HG02623 (cell line): ENCODE data around the gene CSNK2A2.

ENCODE experiments used
- ATAC-seq: cut with Tn5 transposase; IDR thresholded peaks from one replicate; pipeline ENCODE4 v1.9.1; 2021; ENCODE audit warnings: moderate library complexity; ENCODE audit not compliant: unreplicated experiment

CSNK2A2 gene

DNA sequence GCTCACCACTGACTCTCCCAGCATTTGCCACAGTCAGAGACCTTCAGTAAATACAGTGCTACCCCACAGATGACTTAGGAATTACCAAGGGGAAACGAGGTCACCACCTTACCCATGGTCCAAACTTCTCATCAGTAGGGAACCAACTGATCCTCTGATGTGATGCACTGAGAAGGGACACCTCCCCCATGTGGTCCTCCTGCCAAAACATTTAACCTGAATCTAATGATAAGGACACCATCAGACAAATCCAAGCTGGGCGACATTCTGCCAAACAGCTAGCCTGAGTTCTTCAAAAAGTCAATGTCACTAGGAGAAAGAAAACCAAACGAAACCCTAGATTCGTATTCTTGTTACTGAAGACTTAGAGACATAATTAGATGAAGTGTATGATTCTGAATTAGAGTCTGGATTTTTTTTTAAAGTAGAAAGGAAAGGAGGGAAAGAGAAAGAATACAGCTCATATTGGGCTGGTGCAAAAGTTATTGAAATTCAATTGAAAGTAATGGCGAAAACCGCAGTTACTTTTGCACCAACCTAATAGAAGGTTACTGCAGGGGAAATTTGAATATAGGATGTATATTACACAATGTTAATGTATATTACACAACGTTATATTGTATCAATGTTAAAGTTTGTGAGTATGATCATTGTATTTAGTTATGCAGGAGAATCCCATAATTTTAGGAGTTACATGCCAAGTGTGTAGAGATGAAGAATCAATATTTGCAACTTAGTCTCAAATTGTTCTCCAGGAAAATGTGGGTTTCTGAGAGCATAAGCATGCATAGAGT, 2.3 kb upstream of the CSNK2A2 start:
- no peak for ATAC-seq

DNA sequence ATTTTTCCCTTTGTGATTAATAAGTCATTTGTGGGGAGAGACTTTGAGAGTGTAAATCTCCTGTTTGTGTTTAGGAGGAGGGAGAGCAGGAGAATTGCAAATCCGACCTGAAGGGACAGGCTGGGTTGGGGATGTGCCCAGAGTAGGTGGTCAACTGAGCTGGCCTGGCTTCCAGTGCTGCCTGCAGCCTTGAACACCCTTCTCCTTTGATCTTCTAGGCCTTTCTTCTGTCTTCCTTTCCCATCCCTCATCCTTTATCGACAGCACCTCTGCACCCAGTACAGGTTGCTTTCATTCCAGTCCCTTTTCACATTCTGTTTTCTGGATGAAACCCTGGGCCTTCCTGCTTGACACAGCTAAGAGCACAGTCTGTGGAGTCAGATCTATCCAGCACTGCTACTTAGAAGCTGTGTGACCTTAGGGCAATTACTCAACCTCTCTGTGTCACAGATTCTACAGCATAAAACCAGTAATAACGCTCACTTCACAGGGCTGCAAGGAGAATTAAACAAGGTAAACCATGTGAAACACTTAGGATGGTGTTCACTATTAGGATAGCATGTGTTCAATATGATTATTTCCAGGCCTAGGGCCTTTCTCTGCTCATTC, 1.0 kb upstream of the CSNK2A2 start:
- ATAC-seq, result no peak

DNA sequence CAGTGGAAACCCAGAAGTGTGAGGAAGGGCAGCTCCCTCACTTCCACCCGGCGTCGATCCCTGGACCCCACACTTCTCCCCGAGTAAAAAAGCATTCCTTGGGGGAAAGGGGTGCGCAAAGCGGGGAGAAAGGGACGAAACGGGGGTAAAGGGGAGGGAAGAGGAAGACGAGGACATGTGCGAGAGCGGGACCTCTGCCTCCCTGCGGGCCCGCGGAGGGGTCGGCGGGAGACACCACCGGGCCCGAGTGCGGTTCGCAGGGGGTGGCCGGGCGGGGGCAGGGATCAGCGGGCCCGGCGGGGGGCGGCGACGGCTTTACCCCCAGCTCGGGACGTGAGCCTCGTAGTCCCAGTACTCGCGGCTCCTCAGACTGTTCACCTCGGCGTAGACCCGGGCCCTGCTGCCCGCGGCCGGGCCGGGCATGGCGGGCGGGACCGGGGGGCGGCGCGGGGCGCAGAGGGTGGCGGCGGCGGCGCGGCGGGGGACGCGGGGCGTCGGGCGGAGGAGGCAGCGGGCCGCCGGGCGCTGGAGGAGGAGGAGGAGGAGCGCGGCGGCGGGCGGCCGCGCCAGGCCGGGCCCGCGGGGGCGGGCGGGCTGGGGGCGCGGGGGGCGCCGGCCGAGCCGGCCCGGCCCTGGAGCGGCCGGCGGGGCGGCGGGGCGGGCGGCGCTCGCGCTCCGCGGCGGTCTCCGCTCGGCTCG, 443 bp downstream of the CSNK2A2 start:
- peak; percentile 36 for ATAC-seq

DNA sequence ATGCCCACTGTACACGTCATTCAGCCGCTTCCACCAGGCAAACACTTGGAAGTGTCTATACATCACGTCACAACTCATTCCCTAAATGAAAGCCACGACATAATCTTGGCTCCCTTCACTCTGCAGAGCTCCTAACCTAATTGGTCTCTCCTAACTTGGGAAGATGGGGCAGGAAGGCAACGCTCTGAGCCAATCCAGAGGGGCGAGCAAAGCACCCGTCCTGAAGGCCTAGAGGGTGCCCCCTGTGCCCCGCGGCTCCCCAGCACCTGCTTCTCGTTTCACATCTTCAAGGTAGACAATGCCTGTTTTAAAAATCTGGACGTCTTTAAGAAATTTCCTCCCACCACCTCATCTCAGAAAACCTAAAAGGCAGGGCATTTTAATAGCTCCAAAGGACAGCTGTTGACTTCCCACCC, 1.0 kb downstream of the CSNK2A2 start:
- ATAC-seq, result no peak

DNA sequence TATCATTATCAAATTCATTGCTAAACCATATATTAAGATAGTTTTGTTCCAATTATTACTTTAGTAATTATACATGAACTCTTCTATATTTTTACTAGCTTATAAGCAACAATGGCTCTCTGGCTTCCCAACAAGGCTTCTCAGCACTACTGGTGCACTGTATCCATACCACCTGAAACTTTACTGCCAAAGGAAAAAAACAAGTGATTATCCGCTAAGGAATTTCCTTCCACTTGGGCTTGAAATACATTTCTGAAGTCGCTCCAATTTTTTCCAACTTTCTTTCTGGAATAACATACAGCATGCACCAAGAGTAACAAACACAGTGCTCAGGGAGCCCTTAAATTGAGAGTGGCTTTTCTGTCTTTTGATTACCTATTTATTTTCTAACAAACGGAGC, 2.1 kb downstream of the CSNK2A2 start:
- no peak for ATAC-seq

DNA sequence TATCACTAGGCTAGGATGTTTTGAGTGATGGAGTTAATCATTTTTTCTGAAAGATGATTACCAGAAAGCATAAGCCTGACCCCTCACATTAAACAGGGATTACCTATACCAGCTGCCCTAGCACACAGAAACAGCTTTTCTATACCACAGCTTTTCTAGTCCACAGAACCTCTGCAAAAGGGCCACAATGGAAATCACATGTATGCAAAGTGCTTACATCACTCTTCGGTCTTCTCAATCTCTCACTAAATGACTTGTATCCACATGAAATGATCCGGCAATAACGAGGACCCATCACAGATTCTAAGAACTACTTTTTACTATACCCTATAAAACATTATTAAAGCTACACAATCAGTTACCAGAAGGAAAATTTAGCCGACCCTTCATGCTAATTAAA, 2.6 kb downstream of the CSNK2A2 start:
- ATAC-seq, result no peak

DNA sequence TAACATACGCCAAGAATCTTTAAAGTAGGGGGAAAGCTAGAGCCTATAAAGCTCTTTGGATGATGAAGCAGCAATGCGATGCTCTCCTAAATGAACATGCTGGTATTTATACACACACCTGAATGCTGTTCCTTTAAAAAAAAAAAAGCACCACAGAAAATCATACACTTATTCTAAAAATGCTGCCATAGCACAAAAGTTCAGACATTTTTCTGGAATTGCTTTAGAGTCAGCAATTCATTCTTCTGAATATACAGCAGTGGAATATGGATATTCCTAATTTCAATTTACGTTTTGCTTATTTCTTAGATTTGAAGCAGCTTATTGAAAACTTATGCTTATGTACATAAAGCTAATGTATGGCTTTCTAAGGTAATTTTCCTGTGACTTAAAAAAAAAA, 3.1 kb downstream of the CSNK2A2 start:
- no peak for ATAC-seq

DNA sequence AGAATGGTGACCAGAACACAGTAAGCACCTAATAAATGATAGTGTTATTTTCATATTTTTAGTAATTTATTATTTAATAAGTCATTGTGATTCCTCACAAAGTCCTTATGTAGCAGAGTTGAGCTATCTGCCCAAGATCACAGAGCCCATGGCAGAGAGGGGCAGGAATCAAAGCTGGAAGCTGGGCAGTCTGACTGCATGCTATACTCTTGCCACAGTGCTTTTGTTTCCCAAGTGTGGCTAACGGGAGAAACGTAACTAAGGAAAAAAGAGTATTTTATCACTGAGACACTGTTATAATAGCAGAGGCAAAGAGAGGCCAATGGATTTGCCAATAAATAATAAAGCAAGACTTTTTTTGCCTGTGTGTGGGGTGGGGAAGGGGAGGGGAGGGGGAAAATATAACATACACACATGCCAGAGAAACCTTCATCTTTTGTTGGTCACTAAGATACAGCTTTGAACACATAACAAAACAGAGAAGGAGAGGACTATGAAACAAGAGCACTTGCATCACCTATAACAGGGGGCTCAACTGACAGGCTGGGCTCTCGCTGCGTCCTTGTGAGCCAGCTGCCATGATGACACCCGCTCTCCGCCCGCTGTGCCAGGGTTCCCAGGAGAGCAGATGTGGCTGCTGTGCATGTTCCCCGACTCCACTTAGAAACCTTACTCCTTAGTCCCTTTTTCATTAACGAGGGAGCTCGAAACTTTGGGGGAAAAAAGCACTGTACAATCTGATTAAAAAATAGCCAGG, 10.1 kb downstream of the CSNK2A2 start:
- ATAC-seq, result no peak

DNA sequence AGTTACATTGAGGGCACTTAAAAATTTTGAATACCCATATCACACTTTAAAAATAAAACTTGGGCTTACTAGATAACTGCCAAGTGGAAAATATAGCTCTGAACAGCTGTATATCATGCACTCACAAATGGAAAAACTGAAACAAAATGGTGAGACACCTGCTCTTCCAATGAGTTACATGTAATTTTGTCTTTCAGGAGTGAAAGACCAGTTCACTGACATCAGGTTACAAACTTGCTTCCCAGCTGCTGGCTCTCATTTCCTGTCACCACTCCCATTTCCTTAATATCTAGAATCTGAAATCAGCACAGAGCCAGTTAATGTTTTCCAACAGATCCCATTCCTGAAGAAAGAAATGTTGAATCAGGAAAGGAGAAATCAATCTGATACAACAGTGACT, 10.8 kb downstream of the CSNK2A2 start:
- no peak for ATAC-seq

DNA sequence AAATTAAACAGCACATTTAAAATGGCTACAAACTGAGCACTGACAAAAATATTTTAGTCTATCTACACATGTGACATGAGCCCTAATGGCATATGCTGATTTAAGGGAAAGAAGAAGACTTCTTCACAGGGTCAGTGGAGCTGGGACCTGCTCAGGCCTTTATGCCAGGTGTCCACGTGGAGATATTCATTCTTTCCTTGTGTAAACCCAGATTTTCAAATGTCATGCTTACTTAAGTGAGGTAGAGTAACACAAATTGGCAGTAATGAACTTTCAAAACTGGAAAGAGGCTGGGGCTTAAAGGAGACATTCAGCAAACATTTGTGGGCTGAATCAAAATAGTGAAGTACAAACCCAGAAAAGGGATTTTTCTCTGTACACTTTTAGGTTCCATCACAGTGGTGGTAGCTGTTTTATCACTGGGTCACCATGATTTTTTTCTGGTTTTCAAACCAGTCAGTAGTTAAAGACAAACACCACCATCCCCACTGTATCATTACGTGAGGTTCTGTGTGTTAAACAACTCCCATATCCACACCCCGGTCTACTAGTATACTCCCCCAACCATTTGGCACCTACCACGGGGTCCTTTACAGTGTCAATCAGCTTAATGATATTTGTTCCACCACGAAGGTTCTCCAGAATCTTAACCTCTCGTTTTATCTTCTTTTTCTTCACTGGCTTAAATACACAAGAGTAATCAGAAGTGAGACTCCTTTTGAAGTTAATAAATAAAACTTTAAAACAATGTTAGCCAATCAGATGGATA, 11.5 kb downstream of the CSNK2A2 start:
- ATAC-seq, result no peak

DNA sequence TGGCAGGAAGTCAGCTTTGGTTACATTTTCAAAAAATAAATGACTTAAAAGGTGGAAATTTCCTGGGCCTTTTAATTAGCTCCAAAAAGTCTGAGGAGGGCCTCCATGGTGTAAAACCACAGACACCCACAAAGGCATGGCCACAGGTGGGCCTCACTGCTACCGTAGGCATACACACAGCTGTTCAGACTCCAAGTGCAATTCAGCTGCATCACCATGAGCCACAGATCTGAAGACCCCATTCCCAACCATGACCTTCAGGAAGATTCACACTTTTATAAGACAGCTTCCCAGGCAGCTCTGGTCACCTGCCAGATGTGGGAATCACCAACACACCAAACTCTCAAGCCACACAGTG, 20.6 kb downstream of the CSNK2A2 start:
- no peak for ATAC-seq

DNA sequence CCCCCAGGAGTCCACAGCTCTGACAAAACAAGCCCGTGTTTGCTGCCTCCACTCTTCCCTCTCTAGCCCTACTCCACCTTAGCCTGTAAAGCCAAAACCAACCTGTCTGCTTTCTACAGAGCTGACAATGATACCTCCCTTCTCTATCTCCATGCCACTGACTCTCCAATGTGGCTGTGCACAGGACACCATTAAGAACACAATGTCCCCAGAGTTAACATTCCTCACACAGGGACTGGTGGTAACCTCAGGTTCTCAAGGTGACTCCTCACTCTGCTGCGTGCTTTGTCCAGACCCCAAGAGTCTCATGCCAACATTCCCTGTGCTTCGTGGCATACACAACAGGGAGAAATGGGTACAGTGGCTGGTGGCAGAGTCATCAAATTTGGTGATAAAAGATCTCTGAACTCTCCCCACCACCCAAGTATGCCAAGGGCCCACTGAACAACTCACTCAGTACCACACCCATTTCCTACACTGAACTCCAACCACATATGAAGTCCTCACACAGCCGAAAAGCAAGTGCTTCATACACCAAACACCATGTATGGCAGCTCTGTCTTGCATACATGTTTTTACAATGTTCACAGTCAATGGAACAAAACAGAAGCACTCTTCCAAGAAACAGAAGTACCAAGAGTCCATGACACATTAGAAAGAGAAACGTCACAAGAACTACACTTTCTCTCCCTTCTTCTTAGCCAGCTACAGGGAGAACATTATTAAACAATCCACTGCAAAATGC, 21.1 kb downstream of the CSNK2A2 start:
- ATAC-seq, result no peak

DNA sequence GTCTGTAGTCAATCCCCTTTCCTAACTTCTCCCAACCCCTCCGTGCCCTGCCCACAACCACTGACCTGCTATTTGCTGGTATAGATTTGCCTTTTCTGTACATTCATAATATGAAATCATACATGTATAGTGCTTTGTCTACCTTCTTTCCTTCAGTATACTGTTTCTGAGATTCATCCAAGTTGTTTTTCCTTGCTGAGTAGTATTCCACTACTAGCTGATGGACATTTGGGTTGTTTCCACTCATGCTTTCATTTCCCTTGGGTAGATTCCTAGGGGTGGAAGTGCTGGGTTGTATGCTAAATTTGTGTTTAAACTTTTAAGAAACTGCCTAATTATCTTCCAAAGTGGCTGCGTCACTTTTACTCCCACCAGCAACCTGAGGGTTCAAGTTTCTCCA, 27.7 kb downstream of the CSNK2A2 start:
- ATAC-seq, result no peak

DNA sequence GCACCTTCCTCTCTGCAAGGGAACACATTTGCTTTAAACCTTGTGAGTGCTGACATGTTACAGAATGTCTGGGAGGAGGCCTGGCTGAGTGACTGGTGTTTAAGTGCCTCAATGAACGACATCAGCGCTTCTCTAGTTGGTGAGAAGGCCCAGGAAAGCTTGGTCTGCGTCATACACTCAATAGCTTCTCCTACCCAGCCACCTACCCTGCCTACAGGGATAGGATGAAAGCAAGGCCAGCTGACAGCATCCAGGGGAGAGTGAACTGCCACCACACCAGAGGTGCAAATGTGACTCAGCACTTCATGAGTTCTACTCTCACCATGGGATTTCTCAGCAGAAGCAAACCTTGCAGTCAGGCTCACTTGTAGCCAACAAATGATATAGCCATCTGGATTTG, 37.1 kb downstream of the CSNK2A2 start:
- no peak for ATAC-seq

DNA sequence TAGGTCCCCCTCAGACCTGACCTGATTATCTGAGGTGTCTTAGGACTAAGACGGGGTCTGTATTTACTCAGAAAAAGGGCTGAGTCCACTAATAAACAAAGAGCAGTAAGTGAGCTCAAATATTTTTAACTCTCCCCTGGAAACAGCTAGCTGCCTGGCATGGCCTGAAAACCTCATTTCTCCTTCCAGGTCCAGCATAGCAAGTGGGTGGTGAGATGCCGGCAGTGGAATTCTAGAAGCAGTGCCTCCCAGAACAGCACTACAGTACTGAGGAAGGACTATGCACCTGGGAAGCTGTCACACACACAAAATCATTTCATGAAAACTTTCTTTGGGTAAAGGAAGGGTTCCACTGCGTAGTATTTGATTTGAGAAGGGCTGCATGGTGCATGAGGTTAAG, 39.2 kb downstream of the CSNK2A2 start:
- ATAC-seq, result no peak

DNA sequence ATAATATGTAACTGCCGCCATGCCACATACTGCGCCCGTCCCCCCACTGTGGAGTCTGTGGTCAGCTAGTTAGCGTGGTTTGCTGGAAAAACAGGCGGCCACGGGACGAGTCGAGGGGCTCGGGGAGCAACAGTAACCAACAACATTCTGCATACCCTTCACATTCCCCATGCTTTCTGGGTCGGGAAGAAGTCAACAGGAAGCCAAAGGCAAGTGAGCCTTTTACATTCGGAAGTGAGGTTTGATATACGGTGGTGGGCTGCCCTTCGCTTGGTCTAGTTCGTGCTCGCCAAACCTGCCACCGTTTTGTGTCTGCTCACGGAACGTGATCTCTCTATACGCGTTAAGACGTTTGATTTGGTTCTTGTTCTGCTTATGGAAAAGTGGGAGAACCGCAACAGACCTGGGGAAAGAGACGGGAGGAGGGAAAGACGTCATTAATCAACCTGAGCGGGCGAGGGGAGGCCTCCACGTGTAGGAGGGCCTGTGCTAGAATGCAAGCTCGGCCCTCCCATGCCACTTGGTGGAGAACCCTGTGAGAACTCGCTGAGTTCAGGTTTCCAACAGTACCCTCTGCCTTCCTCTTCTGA, 39.9 kb downstream of the CSNK2A2 start:
- no peak for ATAC-seq

DNA sequence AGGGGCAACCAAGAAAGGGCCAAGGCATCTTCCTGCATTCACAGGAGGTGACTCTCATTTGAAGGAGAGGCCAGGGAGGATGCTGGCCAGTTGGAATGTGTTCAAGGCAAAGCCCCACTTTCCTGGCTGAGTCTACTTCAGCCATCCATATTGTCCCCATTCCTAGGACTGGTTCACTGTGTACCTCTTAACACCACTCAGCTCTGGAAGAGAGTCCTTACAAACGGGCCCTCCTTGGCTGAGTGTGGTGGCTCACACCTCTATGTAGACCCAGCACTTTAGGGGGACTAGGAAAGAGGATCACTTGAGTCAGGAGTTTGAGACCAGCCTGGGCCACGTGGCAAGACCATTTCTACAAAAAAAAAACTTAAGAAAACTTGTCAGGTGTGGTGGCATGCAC, 40.7 kb downstream of the CSNK2A2 start:
- ATAC-seq, result no peak

DNA sequence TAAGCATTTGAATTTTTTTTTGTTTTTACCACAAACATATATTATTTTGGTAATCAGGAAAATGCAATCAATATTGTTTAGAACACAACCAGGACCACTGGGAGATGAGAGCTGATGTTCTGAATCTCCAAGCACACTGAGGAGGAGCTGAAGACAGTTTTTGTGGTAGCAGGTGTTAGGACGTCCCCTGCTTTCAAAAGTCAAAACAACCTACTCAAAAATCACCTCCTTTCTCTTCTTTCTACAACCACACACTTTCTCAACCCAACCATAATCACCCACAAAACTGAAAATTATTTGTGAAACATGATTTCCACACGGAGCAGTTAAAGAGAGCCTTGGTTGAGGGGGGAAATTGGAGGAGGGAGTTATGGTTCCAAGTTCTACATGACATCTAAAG, 42.1 kb downstream of the CSNK2A2 start:
- ATAC-seq, result no peak

DNA sequence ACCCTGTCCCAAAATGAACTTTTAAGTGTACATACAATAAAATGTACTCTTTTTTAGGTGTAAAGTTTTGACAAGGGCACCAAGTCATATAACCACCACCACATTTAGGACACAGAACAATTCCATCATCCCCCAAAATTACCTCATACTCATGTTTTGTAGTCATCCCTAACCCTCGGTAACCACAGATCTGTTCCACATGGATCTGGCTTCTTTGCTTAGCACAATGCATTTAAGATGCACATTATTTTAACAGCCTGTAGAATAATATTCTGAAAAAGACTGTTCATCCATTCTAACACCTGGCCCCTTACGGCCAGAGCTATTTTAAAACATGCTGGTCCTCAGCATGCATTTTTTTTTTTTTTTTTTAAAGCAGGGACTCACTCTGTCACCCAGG, 43.6 kb downstream of the CSNK2A2 start:
- no peak for ATAC-seq
